GM18519 (cell line): ENCODE results near the gene GRB7.

Experiments used
- ATAC-seq: cut with Tn5 transposase; IDR thresholded peaks from one replicate; pipeline ENCODE4 v1.9.1; 2021; ENCODE audit warnings: mild to moderate bottlenecking, moderate library complexity; ENCODE audit not compliant: unreplicated experiment, low FRiP score

Gene GRB7

GRCh38 chr17:39794249-39794970 is 56.7 kb downstream of the GRB7 start:
- peak; percentile 70 for ATAC-seq
